ENCODE results near the gene KNCN.

The KNCN gene

DNA sequence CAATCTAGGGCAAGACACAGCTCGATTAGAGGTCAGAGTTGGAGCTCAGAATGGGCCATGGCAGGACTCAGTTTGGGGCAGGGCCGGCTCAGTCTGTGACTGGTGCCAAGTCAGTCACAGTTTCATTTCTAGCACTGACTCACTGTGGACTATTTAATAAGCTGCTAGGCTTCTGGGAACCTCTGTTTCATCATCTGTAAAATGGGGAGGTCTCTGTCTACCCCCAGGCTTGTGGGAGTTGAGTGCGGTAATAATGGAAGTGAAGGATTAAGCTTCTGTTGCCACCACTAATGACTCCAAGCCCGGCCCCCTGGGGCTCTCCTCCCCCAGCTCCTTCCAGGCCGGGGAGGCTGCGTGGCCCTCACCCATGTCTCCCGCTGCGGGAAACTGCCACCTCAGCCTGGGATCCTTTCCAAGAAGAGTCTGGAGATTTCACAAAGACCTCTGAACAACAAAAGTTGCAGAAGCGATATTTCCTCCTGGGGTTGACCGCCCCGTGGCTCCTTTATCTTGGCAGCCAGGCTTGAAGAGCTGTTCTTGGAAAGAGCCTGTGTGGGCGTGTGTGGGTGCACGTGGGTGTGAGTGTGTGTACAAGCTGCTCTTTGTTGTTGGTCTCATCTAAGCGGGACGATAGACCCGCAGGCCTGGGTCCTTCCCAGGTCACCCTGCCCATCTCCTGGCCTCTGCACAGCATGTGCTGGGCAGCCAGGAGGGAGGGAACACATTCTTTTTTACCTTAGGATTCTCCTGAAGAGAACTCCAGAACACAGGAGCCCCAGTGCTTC lies 29.1 kb downstream of the KNCN start (continued):
- TF ChIP-seq, protein P1, sequence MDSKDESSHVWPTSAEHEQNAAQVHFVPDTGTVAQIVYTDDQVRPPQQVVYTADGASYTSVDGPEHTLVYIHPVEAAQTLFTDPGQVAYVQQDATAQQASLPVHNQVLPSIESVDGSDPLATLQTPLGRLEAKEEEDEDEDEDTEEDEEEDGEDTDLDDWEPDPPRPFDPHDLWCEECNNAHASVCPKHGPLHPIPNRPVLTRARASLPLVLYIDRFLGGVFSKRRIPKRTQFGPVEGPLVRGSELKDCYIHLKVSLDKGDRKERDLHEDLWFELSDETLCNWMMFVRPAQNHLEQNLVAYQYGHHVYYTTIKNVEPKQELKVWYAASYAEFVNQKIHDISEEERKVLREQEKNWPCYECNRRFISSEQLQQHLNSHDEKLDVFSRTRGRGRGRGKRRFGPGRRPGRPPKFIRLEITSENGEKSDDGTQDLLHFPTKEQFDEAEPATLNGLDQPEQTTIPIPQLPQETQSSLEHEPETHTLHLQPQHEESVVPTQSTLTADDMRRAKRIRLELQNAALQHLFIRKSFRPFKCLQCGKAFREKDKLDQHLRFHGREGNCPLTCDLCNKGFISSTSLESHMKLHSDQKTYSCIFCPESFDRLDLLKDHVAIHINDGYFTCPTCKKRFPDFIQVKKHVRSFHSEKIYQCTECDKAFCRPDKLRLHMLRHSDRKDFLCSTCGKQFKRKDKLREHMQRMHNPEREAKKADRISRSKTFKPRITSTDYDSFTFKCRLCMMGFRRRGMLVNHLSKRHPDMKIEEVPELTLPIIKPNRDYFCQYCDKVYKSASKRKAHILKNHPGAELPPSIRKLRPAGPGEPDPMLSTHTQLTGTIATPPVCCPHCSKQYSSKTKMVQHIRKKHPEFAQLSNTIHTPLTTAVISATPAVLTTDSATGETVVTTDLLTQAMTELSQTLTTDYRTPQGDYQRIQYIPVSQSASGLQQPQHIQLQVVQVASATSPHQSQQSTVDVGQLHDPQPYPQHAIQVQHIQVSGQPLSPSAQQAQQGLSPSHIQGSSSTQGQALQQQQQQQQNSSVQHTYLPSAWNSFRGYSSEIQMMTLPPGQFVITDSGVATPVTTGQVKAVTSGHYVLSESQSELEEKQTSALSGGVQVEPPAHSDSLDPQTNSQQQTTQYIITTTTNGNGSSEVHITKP (tag by site-specific recombination; IDR thresholded peaks at IDR 0.05) = no peak
- TF ChIP-seq ZNF394 (tag by site-specific recombination; IDR thresholded peaks at IDR 0.05; ENCODE audit: borderline replicate concordance) = no peak
- TF ChIP-seq ZBTB21 (tag by site-specific recombination; IDR thresholded peaks at IDR 0.05) = no peak
- TF ChIP-seq ZNF211 (tag by site-specific recombination; IDR thresholded peaks at IDR 0.05; ENCODE audit: low read depth) = no peak
- TF ChIP-seq, protein P2, sequence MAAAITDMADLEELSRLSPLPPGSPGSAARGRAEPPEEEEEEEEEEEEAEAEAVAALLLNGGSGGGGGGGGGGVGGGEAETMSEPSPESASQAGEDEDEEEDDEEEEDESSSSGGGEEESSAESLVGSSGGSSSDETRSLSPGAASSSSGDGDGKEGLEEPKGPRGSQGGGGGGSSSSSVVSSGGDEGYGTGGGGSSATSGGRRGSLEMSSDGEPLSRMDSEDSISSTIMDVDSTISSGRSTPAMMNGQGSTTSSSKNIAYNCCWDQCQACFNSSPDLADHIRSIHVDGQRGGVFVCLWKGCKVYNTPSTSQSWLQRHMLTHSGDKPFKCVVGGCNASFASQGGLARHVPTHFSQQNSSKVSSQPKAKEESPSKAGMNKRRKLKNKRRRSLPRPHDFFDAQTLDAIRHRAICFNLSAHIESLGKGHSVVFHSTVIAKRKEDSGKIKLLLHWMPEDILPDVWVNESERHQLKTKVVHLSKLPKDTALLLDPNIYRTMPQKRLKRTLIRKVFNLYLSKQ (tag by site-specific recombination; IDR thresholded peaks at IDR 0.05; ENCODE audit: borderline replicate concordance) = no peak
- TF ChIP-seq, protein P3, sequence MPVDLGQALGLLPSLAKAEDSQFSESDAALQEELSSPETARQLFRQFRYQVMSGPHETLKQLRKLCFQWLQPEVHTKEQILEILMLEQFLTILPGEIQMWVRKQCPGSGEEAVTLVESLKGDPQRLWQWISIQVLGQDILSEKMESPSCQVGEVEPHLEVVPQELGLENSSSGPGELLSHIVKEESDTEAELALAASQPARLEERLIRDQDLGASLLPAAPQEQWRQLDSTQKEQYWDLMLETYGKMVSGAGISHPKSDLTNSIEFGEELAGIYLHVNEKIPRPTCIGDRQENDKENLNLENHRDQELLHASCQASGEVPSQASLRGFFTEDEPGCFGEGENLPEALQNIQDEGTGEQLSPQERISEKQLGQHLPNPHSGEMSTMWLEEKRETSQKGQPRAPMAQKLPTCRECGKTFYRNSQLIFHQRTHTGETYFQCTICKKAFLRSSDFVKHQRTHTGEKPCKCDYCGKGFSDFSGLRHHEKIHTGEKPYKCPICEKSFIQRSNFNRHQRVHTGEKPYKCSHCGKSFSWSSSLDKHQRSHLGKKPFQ (tag by site-specific recombination; IDR thresholded peaks at IDR 0.05) = peak; percentile 52; the same call in 1 of the 2 replicates
- TF ChIP-seq, protein P4, sequence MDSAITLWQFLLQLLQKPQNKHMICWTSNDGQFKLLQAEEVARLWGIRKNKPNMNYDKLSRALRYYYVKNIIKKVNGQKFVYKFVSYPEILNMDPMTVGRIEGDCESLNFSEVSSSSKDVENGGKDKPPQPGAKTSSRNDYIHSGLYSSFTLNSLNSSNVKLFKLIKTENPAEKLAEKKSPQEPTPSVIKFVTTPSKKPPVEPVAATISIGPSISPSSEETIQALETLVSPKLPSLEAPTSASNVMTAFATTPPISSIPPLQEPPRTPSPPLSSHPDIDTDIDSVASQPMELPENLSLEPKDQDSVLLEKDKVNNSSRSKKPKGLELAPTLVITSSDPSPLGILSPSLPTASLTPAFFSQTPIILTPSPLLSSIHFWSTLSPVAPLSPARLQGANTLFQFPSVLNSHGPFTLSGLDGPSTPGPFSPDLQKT (IDR thresholded peaks at IDR 0.05; ENCODE audit: borderline replicate concordance, low read depth, low read length) = no peak
- TF ChIP-seq ZNF366 (tag by site-specific recombination; conservative IDR thresholded peaks at IDR 0.05) = no peak
- TF ChIP-seq KLF8 (tag by site-specific recombination; IDR thresholded peaks at IDR 0.05) = no peak
- TF ChIP-seq, protein P5, sequence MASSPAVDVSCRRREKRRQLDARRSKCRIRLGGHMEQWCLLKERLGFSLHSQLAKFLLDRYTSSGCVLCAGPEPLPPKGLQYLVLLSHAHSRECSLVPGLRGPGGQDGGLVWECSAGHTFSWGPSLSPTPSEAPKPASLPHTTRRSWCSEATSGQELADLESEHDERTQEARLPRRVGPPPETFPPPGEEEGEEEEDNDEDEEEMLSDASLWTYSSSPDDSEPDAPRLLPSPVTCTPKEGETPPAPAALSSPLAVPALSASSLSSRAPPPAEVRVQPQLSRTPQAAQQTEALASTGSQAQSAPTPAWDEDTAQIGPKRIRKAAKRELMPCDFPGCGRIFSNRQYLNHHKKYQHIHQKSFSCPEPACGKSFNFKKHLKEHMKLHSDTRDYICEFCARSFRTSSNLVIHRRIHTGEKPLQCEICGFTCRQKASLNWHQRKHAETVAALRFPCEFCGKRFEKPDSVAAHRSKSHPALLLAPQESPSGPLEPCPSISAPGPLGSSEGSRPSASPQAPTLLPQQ (tag by site-specific recombination; IDR thresholded peaks at IDR 0.05) = 0 out of 2 replicates have a peak, but pooled peaks have one; percentile 14
- TF ChIP-seq ZNF473 (tag by site-specific recombination; IDR thresholded peaks at IDR 0.05) = no peak
- TF ChIP-seq BCL11A (tag by site-specific recombination; IDR thresholded peaks at IDR 0.05; ENCODE audit: low read depth) = no peak
- no peak for TF ChIP-seq ZNF132 (tag by site-specific recombination; IDR thresholded peaks at IDR 0.05; ENCODE audit: borderline replicate concordance)
- TF ChIP-seq ZFHX2 (tag by site-specific recombination; conservative IDR thresholded peaks at IDR 0.05) = peak; percentile 98
- TF ChIP-seq, protein P6, sequence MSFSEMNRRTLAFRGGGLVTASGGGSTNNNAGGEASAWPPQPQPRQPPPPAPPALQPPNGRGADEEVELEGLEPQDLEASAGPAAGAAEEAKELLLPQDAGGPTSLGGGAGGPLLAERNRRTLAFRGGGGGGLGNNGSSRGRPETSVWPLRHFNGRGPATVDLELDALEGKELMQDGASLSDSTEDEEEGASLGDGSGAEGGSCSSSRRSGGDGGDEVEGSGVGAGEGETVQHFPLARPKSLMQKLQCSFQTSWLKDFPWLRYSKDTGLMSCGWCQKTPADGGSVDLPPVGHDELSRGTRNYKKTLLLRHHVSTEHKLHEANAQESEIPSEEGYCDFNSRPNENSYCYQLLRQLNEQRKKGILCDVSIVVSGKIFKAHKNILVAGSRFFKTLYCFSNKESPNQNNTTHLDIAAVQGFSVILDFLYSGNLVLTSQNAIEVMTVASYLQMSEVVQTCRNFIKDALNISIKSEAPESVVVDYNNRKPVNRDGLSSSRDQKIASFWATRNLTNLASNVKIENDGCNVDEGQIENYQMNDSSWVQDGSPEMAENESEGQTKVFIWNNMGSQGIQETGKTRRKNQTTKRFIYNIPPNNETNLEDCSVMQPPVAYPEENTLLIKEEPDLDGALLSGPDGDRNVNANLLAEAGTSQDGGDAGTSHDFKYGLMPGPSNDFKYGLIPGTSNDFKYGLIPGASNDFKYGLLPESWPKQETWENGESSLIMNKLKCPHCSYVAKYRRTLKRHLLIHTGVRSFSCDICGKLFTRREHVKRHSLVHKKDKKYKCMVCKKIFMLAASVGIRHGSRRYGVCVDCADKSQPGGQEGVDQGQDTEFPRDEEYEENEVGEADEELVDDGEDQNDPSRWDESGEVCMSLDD (tag by site-specific recombination; IDR thresholded peaks at IDR 0.05) = no peak
- TF ChIP-seq ZNF658 (tag by site-specific recombination; IDR thresholded peaks at IDR 0.05) = no peak
- TF ChIP-seq, protein P7, sequence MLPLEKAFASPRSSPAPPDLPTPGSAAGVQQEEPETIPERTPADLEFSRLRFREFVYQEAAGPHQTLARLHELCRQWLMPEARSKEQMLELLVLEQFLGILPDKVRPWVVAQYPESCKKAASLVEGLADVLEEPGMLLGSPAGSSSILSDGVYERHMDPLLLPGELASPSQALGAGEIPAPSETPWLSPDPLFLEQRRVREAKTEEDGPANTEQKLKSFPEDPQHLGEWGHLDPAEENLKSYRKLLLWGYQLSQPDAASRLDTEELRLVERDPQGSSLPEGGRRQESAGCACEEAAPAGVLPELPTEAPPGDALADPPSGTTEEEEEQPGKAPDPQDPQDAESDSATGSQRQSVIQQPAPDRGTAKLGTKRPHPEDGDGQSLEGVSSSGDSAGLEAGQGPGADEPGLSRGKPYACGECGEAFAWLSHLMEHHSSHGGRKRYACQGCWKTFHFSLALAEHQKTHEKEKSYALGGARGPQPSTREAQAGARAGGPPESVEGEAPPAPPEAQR (tag by site-specific recombination; IDR thresholded peaks at IDR 0.05) = no peak
- TF ChIP-seq ZNF785 (tag by site-specific recombination; IDR thresholded peaks at IDR 0.05) = no peak
- TF ChIP-seq ZNF37A (tag by site-specific recombination; IDR thresholded peaks at IDR 0.05) = no peak
- TF ChIP-seq ZNF629 (tag by site-specific recombination; IDR thresholded peaks at IDR 0.05) = peak; percentile 55
- no peak for TF ChIP-seq SCRT1 (tag by site-specific recombination; IDR thresholded peaks at IDR 0.05; ENCODE audit: borderline replicate concordance)

Data from HEK293 (cell line).